Sciatic nerve (tissue), 2 donors: ENCODE measurements around the gene ZNF775. TPM values are rescaled to one million over a fixed set of nuclear protein-coding genes. Genes with fewer than 3 reads are reported as not detected.

ENCODE experiments used
- ATAC-seq: fragments of 200-7000 bp; cut with Tn5 transposase; one replicate; pipeline ENCODE4 v1.9.1; 2020; ENCODE audit warnings: mild to moderate bottlenecking, moderate library complexity
- DNase-seq: peaks from one replicate; pipeline ENCODE4 v3.0.0-alpha.2; 2020; ENCODE audit warnings: low spot score
- intact Hi-C: fragments of 100-400 bp; cut with DNase I; formaldehyde crosslinking; loops from one replicate; pipeline ENCODE4 v1.14.2; 2022
- total RNA-seq: library from RNA; stranded (reverse); fragmentation: NEBNext Ultra II Directional; extraction: Animal tissue kit (Norgen Biotek cat#: 25700); gene quantifications from one replicate; pipeline ENCODE4 v1.2.1, GENCODE V29; 2021
- donor health status: DM: no; HTN: no; CAD: no.
- donor health status: DM: no; HTN: no; CAD: no.

The ZNF775 gene
- total RNA-seq, 1 donor from 2014 or later: 11.1 TPM

DNA sequence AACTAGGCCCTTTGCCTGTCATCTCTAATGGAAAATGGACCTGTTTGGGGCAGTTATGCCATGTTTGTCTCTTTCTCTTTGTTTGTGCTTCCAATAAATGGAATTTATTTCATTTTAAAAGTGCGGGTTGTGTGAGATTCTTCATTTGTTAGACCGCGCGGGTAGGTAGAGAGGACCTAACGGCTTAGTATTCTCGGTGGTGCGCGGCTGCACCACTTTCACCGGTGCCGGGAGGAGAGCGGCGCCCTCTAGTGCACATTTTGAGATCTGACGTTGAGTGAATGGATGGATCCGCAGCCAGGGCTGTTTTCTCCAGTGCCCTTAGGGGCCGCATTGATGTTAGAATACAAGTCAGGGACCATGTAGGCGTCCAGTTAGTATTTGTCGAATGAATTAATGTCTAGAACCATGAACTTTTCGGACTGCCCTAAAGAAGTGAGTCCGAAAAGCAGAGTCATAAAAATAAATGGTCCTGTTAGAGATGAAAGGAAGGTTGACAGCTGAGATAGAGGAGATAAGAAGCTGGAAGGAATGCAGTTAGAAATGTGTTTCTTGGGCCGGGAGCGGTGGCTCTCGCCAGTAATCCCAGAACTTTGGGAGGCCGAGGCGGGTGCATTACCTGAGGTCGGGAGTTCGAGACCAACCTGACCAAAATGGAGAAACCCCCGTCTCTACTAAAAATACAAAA is 42.0 kb downstream of the ZNF775 start:
- ATAC-seq (peak; percentile 97), DNase-seq (peak; percentile 93)
- intact Hi-C loops: no loop called here

DNA sequence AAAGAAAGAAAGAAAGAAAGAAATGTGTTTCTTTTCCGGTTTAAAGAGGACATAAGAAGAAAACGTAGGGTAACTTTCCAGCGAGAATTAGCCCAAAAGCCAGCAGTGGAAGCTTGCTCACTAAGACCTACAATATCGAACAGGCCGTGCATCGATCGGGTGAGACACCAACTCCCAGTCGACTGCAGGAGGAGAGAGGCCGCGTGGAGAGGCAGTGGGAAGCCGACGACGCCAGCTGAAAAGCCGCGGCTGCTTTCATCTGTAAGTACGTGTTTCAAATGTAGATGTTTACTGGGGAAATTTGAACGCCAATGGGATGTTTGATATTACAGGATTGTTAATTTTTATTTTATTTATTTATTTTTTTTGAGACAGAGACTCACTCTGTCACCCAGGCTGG is 42.7 kb downstream of the ZNF775 start:
- DNase-seq (peak; percentile 49), ATAC-seq (no peak)
- intact Hi-C loops: no loop called here

DNA sequence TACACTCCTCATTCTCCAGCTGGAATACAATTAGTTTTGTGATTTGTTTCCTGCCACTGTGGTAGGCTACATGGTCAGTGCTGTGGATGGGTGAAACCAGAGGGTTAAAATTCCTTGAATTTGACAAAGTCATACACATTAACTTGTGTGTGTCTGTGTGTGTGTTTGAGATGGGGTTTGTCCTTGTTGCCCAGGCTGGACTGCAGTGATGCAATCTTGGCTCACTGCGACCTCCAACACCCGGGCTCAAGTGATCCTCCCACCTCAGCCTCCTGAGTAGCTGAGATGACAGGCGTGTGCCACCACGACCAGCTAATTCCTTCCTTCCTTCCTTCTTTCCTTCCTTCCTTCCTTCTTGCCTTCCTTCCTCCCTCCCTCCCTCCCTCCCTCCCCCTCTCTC is 46.5 kb downstream of the ZNF775 start:
- intact Hi-C loops: no loop called here
- ATAC-seq (no peak), DNase-seq (peak; percentile 7)

DNA sequence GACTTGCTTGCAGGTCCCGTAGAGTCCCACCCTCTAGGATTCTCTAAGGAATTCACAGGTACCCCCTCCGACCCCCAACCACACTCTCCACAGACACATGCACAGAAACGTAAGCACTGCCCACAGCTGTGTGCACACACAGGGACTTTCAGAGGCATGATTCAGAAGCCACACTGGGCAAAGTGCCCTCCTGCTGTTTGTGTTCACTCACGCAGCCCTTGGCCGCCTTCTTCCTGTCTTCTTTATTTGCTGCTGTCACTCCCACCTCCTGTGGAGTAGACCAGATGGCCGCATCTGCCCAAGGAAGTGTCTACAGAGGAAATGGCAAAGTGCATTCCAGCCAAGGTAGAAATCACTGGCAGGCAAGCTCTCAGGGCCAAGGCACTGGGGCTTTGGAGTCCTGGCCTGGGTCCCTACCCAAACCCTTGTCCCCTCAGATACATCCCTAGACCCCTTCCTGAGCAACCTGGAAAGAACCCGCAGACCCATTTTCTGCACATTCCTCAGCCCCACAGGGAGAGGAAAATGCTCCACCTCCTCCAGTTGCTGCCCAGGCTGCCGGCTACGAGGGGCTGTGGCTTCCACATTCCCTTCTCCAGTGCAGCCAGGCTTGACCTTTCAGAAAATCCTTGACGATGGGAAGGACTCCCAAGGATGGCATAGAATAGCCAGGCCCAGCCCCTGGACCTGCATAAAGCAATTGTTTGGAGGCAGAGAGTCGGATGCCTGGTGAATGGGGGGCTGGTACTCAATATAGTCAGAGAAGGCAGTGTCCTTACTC is 49.7 kb downstream of the ZNF775 start:
- DNase-seq (peak; percentile 54), ATAC-seq (no peak)
- intact Hi-C loops: no loop called here

DNA sequence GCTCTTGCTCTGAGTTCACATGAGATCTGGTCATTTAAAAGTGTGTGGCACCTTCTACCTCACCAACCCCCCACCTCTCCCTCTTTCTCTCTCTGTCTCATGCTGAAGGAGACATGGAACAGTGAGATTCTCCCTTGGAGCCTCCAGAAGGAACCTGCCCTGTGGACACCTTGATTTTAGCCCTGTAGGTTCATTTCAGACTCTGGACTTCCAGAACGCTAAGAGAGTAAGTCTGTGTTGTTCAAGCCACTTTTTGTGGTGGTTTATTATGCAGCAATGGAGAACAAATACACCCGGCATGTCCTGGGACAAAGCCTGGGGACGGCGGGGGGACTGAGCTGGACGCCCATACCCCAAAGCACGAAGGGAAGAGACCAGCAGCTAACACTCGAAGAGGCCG is 50.6 kb downstream of the ZNF775 start:
- peak; percentile 3 for DNase-seq
- no peak for ATAC-seq

DNA sequence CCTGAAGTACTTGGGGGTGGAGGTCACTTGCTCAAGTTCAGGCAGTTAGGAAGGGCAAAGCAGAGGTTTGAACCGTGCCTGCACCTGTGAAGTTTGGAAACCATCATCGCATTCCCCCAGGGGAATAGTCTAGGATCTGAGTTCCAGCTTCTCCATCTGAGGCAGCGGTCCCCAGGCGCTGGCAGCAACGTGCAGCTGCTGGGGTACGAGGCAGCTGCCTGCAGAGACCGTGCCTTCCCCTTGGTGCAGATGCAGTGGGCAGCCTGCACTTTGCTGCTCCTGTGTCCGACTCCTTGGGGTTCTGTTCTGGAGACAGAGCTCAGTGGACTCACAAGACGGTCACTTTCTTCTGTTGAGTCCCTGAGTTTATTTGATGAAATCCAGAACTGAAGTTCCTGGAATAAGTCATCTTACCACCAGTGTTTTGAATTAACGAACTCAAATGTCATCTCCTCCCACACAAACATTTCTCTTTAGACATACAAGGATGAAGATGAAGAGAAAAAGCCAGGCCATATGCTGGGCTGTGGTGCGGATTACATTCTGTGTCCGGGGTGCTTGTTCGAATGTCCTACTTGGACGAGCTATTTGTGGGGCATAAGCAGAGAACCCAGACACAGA is 51.4 kb downstream of the ZNF775 start:
- ATAC-seq (no peak), DNase-seq (peak; percentile 32)
- intact Hi-C loops: no loop called here

More for the DNA sequence above, 50.6 kb downstream of the ZNF775 start:
- intact Hi-C loops: no loop called here

DNA sequence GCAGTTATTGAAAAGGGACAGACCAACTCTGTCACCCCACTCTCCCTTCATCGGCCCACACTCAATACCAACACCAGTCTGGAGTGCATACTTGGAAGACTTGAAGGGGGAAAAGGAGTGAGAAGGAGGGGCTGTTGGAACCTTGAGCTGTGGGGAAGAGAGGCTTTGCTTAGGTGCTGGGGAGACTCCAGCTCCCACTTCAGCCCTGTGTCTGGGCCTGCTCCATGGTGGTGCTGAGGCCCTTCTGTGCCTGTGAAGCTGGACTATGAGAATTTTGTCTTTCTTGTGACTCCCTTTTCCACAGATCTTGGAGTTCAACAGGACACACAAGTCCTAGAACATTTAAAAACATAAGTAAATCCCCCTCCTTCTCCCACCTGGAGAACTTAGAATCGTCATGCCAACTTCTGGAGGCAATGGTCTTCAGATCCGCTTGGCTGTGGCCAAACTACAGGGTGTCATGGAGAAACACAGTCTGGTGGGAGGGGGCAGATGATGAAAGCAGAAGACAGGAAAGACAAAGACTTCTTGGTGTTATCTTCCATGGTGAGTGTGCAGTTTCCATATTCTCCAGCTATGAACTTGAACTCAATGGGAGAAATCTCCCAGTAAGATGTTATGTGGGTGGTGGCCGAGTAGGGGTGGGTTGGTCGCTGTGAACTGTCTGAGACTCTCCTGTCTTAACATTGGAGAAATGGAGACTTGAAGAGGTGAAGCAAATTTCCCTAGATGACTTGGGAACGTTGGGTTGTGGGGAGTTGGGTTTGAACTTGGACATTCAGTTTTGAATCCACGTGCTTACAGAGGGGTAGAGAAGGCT is 52.9 kb downstream of the ZNF775 start:
- ATAC-seq (no peak), DNase-seq (no peak)
- intact Hi-C loops: no loop called here

DNA sequence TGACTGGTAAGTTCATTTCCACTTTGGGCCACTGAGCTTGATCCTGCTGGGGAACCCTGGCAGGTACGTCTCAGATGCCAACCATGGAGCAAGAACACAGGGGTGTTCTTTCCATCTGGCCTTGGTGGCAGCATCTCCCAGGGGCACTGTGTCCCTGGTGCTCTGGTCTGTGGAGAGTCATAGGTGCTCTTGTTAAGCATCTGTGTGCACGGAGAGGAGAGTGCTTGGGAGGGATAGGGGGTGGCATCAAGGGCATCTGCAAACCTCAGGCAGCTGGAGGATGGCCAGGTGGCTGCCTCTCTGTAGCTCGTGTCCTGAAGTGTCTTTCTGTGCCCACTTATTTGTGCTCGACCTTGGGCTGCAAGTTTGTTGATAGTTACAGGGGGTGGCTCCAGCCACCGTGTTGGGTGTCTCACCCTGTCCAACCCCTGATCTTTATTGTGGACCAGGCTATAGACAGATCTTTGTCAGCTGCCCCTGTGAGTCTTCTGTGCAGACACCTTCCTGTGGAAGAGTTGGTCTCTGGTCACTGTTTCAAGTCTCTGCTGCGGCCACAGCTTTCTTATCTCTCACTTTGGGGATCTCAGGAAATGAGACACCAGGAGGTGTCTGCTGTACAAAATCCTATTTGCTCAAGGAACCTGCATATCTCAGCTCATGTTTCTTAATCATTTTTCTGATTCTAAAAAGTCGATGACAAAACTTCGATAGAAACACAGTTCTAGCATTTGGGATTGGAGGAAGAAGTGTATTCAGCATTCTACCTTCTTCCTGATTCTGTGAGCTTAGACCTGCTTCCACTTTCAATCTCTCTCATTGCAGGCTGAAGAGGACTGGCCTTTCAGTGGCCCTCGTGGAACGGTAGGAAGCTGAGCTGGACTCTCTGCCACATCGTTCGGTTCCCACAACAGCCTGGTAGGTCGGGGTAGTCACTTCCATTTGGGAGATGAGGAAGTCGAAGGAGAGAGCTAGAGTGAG is 54.1 kb downstream of the ZNF775 start:
- DNase-seq (no peak), ATAC-seq (peak; percentile 32)
- intact Hi-C loops: no loop called here

DNA sequence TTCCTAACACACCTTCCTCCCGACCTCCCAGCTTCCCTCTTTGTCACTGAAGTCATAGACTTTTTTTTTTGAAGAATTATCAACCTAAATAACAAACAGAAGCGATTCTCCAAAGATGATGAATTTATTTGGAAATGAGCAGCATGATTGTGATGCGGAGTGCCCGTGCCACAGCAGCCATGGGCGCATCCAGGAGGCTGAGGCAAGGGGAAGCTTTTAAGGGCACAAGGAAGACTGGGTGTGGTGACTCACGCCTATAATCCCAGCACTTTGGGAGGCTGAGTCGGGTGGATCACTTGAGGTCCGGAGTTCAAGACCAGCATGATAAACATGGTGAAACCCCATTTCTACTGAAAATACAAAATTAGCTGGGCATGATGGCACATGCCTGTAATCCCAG is 55.1 kb downstream of the ZNF775 start:
- ATAC-seq: no peak
- no peak for DNase-seq
- intact Hi-C loops: no loop called here

DNA sequence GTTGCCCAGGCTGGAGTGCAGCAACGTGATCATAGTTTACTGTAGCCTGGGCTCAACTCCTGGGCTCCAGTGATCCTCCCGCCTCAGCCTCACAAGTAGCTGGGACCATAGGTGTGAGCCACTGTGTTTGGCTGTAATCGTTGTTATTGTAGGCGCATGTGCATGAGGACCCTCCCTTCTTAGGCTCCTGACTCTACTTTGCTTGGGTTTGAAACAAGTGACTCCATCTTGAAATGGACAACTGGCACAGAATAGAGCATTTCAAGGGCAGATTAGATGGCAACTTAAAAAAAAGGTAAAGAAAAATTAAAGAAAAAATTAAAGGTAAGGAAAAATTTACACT is 55.9 kb downstream of the ZNF775 start:
- ATAC-seq (no peak), DNase-seq (no peak)
- intact Hi-C loops: no loop called here

DNA sequence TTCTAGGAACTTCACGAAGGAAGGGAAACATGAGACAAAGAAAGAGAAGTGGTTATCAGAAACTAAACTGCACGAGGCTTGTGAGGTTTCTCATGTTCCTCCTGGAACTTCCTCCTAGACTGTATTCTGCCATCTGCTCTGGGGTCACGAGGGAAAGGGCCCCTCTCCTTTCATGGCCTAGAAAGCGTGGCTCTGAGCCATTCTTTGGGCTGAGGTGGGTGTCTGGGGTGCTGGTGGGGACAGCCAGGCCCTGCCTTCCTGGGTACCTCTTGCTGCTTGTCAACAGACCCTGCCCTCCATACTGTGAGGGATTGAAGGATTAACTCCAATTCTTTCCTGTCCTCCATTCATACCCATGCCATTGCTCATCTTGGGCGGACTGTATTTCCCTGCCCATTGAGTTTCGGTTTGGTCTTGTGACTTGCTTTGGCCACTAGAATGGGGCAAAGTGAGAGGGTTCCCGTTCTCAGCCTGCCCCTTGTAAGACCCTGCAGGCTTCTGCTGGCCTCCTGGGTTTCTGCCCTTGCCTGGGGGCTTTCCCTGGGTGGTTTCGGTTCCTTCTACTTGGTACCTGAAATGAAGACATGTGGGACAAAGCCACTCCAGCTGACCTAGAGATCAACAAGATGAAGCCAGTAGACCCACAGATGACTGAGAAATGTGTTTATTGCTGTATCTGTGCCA is 56.4 kb downstream of the ZNF775 start:
- DNase-seq: no peak
- ATAC-seq: peak; percentile 84
- intact Hi-C loops: no loop called here

DNA sequence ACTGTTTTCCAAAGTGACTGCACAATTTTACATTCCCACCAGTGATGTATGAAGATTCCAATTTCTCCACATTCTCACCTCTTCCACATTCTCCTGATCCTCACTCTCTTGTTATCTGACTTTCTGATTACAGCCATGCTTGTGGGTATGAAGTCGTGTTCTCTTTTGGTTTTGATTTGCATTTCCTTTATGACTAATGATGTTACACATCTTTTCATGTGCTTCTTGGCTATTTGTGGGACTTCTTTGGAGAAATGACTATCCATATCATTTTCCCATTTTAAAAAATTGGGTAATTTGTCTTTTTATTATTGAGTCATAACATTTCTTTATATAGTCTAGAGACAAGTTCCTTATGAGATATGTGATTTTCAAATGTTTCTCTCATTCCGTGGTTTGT is 60.8 kb downstream of the ZNF775 start:
- DNase-seq (no peak), ATAC-seq (no peak)
- intact Hi-C loops: no loop called here

DNA sequence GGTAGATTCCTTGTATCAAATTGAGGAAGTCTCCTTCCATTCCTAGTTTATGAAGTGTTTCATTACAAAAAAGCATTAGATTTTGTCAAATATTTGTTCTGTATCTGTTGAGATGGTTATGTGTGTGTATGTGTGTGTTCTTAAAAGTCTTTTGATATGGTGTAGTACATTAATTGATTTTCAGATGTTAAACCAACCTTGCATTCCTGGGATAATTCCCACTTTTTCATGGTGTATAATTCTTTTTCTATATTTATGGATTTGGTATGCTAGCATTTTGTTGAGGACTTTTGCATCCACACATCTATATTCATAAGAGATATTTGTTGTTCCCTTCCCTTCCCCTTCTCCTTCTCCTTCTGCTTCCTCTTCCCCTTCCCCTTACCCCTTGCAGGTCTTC is 62.4 kb downstream of the ZNF775 start:
- no peak for ATAC-seq
- intact Hi-C loops: no loop called here
- DNase-seq: no peak

DNA sequence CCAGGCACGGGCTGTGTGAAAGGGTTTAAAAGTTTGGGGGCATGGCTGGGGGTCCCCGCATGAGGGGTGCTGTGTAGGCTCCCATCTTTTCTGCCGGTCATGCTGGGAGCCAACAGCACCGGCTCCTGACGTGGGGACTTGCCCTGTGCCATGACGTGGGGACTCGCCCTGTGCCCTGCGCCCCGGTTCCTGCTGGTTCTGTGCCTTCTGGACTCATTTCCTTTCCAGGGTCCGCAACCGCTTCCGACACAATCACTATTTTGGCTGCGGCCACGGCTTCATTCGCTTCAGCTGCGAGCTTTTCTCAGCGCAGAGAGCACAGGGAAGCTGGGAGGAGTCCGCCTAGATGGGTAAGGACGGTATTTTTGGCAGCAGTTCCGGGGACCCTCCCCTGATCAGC is 63.7 kb downstream of the ZNF775 start:
- ATAC-seq (no peak), DNase-seq (no peak)
- intact Hi-C loops: no loop called here

DNA sequence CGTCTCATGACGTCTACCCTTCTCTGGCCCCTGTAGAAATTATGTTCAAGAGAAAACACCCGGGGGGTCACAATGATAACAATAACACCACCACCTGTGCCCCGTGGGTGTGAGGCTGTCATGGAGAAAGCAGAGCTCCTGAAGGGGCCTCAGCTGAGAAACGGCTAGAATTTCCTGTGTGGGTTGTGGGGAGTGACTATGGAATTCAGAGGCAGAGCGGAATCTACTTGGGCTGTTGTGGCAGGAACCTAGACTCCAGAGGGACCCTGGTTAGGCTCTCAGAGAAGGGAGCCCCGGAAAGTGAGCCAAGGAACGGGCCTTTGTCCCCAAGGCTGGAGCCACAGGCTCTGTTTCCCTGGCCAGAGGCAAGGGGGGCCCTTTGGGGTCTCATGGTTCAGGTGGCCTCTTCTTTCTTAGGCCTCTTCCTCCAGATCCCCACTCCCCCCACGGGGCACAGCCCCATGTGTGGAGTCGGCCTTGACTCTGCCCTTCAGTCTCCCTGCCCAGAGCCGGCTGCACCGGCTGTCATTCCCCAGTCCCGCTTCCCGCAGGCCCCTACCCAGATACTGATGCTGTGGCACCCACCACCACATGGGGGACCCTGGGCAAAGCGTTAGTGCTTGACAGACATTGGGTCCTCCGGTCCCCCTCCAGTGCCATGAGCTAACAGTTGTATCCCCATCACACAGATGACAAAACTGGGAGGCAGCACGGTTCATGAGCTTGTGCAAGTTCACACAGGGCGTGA is 64.8 kb downstream of the ZNF775 start:
- intact Hi-C loops: no loop called here
- no peak for DNase-seq

DNA sequence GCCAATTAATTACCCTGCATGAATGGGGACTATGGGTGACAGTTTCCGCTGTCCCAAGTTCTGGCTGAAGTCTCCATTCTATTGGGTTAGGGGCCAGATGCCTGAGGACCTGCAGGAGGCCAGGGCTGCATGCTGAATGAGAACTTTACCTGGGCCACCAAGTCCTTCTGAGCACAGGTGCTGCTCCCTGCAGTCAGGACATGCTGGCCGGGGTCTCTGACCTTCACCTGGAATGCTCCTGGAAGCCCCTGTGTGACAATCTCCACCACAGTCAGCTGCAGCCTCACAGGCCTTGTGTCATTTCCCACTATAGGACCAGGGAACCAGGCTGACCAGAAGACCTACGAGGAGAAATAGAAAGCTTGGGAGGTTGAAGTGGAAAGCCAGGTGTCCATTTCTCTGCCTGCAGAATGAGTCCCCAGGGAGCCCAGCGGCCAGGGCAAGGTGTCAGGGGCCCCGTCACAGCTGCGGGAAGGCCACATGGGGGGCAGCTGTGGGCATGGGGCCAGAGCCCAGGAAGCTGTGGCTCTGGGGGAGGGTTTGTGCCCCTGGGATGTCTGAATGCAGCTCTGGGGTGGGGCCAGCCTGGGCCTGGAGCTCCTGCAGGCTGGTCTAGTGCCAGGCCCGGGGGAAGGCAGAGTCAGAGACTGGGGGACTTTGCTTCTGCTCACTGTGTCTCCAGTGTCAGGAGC is 65.7 kb downstream of the ZNF775 start:
- intact Hi-C loops: loop anchor here (5.0 kb wide), 1 partner anchor 307 kb away; no protein-coding TSS in a partner anchor
- DNase-seq (no peak), ATAC-seq (no peak)

More for the DNA sequence above, 64.8 kb downstream of the ZNF775 start:
- no peak for ATAC-seq
